Skeletal muscle tissue (tissue), 4 donors: ENCODE data around the gene TTLL11. TPM values are rescaled to one million over a fixed set of nuclear protein-coding genes. Genes with fewer than 3 reads are reported as not detected.

Experiments
- H3K27ac ChIP-seq: one replicate; pipeline ENCODE4 v1.7.0; 2013; ENCODE audit warnings: mild to moderate bottlenecking, low read depth, low read length, inconsistent platforms
- H3K27me3 ChIP-seq, 3 donors: one replicate each; pipeline ENCODE4 v1.7.0; 2013; ENCODE audit warnings: low read length in 3 of 3; ENCODE audit not compliant: control insufficient read depth in 3 of 3, insufficient read depth in 3 of 3
- H3K36me3 ChIP-seq, 3 donors: one replicate each; pipeline ENCODE4 v1.7.0; 2013; ENCODE audit warnings: low read length in 3 of 3; ENCODE audit not compliant: control insufficient read depth in 3 of 3, insufficient read depth in 3 of 3
- H3K4me1 ChIP-seq, 3 donors: one replicate each; pipeline ENCODE4 v1.7.0; 2013; ENCODE audit warnings: low read length in 3 of 3, mild to moderate bottlenecking in 3 of 3; ENCODE audit not compliant: control insufficient read depth in 3 of 3, insufficient read depth in 3 of 3
- H3K4me3 ChIP-seq, 3 donors: one replicate each; pipeline ENCODE4 v1.7.0; 2013; ENCODE audit warnings: low read length in 3 of 3
- H3K9ac ChIP-seq, 3 donors: one replicate each; pipeline ENCODE4 v1.7.0; 2013; ENCODE audit warnings: low read length in 3 of 3, mild to moderate bottlenecking in 3 of 3, moderate library complexity in 2 of 3, low read depth in 1 of 3
- H3K9me3 ChIP-seq, 3 donors: one replicate each; pipeline ENCODE4 v1.7.0; 2013; ENCODE audit warnings: low read length in 3 of 3; ENCODE audit not compliant: control insufficient read depth in 3 of 3
- total RNA-seq: library from RNA; depleted of rRNA; stranded (reverse); fragments of >200 nt; gene quantifications from one replicate; pipeline ENCODE4 v1.2.3, GENCODE V29; 2014
- donor health status: Osteomylitis.

The TTLL11 gene
- total RNA-seq, 1 donor from 2014 or later, result 13.0 TPM

DNA sequence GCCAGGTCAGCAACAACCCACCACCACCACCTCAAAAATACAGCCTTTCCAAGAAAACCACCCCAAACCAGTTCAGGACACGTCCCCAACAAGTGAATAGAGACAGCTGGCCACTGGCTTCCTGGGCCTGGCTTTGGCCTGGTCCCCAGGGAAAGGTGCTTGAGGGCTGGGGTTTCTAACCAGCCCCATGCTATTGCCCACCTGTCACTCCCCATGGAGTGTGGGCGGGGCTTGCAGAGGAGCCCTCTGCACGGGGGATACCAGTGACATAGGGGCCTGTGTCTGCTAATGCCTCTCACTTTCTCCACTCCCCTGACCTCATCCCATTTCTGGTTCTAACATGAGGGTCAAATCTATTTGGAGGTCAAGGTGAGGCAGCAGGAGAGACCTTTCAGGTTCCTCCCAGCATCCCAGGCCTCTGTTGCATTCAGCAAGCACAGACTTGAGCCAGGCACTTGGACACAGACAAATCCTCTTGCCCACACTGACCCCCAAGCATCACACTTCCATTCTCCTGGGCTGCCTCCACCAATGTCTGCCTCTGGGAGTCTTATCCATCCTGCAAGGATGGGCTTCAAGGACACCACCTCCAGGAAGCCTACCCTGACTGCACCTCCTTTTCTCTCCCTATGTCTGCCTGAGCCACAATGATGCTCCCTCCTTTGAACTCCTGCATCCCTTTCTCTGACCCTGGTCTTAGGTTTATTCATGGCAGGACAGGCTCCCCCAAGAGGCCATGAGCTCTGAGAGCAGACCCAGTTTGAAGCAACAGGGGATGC, 16.1 kb upstream of the TTLL11 start:
- Histone ChIP-seq H3K27me3 (no peaks in the 10 kb centered on the region), H3K4me3 (no peak overlapping the region), H3K9ac (peak overlapping the region in 1 of 3 donors; percentile 3), H3K36me3 (no peaks in the 10 kb centered on the region), H3K4me1 (peaks cover 0 to 4% (median 0%) of the 10 kb centered on the region in 3 donors), H3K9me3 (no peaks in the 10 kb centered on the region), H3K27ac (no peak overlapping the region)

DNA sequence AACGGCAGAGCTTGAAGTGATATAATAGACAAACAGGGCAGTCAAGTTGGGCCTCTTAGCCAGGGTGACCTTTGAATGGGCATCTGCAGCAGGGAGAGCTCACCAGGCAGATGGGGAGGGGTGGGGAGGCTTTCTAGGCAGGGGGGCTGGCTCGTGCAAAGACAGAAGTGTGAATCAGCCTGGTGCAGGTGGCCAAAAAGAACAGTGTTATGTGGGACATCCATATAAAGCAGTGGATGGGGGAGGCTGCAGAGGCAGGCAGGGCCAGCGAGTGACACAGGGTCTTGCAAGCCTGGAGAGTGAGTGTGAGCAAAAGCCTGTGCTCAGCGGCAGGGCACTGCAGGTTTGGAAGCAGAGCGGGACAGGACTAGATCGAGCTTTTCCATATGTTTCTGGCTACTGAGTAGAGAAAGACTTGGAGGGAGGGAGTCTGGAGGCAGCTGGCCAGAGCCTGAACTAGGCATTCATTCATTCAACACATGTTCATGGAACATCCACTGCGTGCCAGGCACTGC, 14.2 kb upstream of the TTLL11 start:
- H3K36me3 ChIP-seq, result no peaks in the 10 kb centered on the region
- no peaks in the 10 kb centered on the region for H3K27me3 ChIP-seq
- H3K4me3 ChIP-seq, result no peak overlapping the region
- H3K4me1 ChIP-seq, result peaks cover 0 to 4% (median 0%) of the 10 kb centered on the region in 3 donors
- H3K27ac ChIP-seq, result no peak overlapping the region
- H3K9ac ChIP-seq, result no peak overlapping the region
- H3K9me3 ChIP-seq, result no peaks in the 10 kb centered on the region

DNA sequence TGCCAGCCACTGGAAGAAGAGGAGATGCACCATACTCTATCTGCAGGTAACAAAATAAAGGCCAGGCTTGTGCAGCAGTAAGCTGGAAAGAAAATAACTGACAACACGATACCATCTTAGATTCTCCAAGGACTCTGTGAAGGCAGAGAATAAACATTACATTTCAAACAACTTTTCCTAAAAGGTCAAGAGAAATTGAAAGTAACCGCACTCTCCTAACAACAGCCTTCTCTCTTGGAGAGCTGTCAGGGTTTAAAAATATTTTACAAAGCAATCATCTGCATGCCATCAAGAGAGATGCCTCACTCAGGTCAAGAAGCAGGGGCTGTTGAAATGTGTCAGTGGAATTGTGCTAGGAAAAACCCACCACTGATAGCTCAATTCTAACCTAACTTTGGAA, 13.5 kb upstream of the TTLL11 start:
- H3K9ac ChIP-seq, result no peak overlapping the region
- H3K9me3 ChIP-seq, result no peaks in the 10 kb centered on the region
- no peak overlapping the region for H3K4me3 ChIP-seq
- H3K4me1 ChIP-seq, result peaks cover 0 to 4% (median 0%) of the 10 kb centered on the region in 3 donors
- no peaks in the 10 kb centered on the region for H3K36me3 ChIP-seq
- H3K27ac ChIP-seq, result no peak overlapping the region
- H3K27me3 ChIP-seq, result no peaks in the 10 kb centered on the region

DNA sequence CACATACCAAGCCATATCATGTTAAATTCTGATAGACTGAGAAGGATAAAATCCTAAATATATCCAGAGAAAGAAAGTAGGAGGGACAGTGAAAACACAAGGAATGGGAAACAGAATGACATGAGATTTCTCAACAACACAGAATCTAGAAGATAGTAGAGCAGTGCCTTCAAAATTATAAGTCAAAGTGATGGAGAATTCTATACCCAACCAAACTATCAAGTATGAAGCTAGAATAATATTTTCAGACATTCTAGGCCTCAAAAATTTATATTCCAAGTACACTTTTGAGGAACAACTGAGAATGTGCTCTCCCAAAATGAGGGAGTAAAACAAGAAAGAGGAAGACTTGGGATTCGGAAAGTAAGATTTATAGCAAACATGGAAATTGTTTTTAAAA, 10.9 kb upstream of the TTLL11 start:
- H3K36me3 ChIP-seq, result no peaks in the 10 kb centered on the region
- H3K27ac ChIP-seq, result no peak overlapping the region
- no peaks in the 10 kb centered on the region for H3K27me3 ChIP-seq
- no peak overlapping the region for H3K4me3 ChIP-seq
- no peak overlapping the region for H3K9ac ChIP-seq
- no peaks in the 10 kb centered on the region for H3K9me3 ChIP-seq
- peaks cover 0 to 4% (median 4%) of the 10 kb centered on the region in 3 donors for H3K4me1 ChIP-seq

DNA sequence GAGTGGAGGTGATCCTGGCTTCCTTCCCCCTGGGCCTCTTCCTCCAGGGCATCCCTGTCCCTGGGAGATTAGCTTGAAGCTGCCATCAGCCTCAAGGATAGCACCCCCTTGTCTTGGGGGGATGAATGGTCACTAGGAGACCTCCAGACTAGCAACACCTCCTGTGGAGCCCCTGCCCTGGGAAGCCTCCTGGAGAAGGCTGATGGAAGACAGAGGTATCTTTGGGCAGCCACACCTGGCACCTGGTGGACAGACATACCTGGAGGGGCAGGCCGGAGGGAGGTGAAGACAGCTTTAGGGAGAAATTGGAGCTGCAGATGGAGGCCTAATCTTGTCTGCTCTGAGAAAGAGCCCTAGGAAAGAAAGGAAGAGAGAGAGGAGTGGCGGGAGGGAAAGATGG, 9.0 kb upstream of the TTLL11 start:
- Histone ChIP-seq H3K4me3 (no peak overlapping the region), H3K4me1 (peaks cover 0 to 13% (median 4%) of the 10 kb centered on the region in 3 donors), H3K9ac (no peak overlapping the region), H3K27me3 (no peaks in the 10 kb centered on the region), H3K9me3 (no peaks in the 10 kb centered on the region), H3K36me3 (no peaks in the 10 kb centered on the region), H3K27ac (no peak overlapping the region)

DNA sequence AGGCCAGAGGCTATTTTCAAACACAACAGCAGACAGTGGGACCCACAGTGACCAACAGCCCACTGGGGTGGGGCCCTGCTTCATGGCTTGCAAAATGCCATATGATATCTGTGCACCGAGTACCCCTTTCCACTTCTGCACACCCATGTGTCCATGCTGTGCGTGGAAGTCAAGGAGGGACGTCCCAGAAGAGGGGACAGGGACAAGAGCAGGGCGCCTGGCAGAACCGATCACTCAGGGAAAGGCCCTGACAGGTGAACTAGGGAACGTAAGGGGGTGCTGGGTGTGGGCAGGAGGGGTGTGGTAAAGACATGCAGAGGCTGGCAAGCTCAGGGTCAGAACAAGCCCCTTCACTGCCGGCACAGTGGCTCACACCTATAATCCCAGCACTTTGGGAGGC, 7.6 kb upstream of the TTLL11 start:
- H3K27ac ChIP-seq, result no peak overlapping the region
- no peak overlapping the region for H3K9ac ChIP-seq
- H3K27me3 ChIP-seq, result no peaks in the 10 kb centered on the region
- H3K36me3 ChIP-seq, result no peaks in the 10 kb centered on the region
- no peaks in the 10 kb centered on the region for H3K9me3 ChIP-seq
- H3K4me1 ChIP-seq, result peaks cover 0 to 12% (median 4%) of the 10 kb centered on the region in 3 donors
- H3K4me3 ChIP-seq, result no peak overlapping the region

DNA sequence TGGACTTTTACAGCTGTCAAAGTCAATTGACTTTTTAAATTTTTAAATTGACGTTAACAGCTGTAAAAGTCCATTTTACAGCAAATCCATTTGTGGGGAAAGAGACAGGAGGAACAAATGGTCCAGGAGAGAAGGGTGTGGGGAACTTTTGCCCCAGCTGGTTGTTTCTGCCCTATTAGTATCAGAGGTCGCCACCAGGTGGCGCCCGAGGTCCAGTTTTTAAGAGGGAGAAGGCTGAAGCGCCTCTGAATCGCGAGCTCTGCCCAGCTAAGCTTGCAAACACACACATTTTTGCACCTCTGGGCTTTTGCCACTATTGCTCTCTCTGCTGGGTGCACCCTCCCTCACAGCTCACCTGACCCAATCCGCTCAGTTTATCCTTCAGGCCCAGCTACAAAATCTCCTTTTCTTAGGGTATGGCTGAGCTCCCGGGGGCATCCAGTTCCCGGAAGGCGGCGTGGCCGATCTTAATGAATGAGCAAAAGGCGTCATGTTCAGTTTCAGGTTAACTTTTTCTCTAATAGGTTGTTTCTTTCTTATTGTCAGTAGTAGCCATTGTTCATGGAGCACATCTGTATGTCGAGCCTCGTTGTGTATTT, 6.3 kb upstream of the TTLL11 start:
- Histone ChIP-seq H3K4me3 (peak overlapping the region; percentile 47 to 65 (median 47)), H3K27ac (no peak overlapping the region)

DNA sequence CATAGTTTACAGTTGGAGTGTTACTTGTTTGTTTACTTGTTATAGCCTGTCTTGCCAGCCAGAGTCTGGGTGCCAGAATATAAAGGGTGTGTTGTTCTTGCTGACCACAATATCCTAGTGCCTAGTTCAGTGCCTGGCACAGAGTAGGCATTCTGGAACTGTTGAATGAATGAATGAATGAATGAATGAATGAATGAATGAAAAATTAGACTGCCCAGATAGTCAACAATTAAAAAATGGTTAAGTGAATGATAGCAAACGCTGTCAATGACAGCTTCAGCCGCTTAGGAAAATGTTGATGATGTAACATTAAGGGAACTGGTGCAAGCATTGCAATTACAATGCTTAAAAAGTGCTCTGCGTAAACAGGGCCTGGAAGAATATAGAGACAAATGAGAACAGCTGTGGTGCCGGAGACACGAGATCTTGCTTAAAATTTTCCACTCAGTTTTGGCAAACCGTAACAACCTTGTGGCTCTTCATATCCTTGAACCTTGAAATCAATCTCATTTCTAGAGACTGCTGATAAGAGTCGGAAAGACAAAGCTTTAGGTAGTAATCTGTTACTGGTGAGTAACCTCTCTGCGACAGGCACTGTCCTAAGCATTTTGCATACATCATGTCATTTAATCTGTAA, 4.7 kb upstream of the TTLL11 start:
- Histone ChIP-seq H3K4me3 (no peak overlapping the region), H3K4me1 (peaks cover 7 to 16% (median 12%) of the 10 kb centered on the region in 3 donors), H3K9ac (no peak overlapping the region), H3K9me3 (no peaks in the 10 kb centered on the region), H3K27ac (no peak overlapping the region), H3K27me3 (no peaks in the 10 kb centered on the region), H3K36me3 (no peaks in the 10 kb centered on the region)

More for the DNA sequence above, 6.3 kb upstream of the TTLL11 start:
- H3K27me3 ChIP-seq, result no peaks in the 10 kb centered on the region
- H3K4me1 ChIP-seq, result peaks cover 3 to 12% (median 8%) of the 10 kb centered on the region in 3 donors
- H3K36me3 ChIP-seq, result no peaks in the 10 kb centered on the region
- peak overlapping the region in 2 of 3 donors; percentile 3 to 68 for H3K9ac ChIP-seq
- no peaks in the 10 kb centered on the region for H3K9me3 ChIP-seq

DNA sequence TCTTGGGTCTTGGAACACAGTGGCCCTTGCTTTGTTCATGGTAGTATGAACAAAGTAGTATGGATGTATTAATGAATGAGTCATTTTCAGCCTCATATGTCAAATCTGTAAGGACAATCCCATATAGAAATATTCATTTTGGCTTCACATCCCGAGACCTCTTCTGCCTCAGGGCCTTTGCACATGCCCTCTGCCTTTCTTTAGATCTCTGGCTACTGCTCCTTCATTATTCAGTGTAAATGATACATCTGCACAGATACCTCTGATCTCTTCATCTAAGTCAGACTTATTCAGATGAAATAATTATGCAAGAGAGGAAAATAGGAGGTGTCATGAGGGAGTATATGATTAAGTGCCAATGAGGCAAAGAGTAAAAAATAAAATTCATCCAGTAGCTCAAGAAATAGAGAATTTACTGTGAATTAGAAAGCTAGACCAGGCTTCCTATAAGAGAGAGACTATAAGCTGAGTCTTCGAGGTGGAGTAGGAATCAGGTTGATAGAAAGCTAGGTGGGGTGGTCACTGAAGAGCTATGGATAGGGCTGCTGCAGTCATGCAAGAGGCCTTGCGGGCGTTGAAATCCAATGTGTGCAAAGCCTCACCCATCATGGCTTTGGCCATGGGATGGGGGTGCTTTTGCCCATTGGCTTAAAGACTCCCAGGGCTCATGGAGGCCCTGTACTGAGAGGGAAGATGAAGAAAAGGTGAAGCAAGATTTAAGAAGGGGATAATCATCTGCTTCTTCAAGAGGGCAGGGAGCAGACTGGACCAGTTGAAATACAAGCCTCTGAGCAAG, 3.7 kb upstream of the TTLL11 start:
- no peaks in the 10 kb centered on the region for H3K9me3 ChIP-seq
- no peak overlapping the region for H3K27ac ChIP-seq
- peaks cover 14 to 25% (median 18%) of the 10 kb centered on the region in 3 donors for H3K4me1 ChIP-seq
- no peak overlapping the region for H3K4me3 ChIP-seq
- no peak overlapping the region for H3K9ac ChIP-seq
- H3K36me3 ChIP-seq, result no peaks in the 10 kb centered on the region
- H3K27me3 ChIP-seq, result no peaks in the 10 kb centered on the region
